GM19023 (cell line): ENCODE data around the gene DNAJC10.
"Not testable (repeated sequence)": the region's sequence is repeated elsewhere in the genome, so short reads cannot be mapped to it uniquely, and the experiment has no call there.

Experiments
- ATAC-seq: cut with Tn5 transposase; IDR thresholded peaks from one replicate; pipeline ENCODE4 v1.9.1; 2021; ENCODE audit warnings: mild to moderate bottlenecking, moderate library complexity; ENCODE audit not compliant: unreplicated experiment

Gene DNAJC10

DNA sequence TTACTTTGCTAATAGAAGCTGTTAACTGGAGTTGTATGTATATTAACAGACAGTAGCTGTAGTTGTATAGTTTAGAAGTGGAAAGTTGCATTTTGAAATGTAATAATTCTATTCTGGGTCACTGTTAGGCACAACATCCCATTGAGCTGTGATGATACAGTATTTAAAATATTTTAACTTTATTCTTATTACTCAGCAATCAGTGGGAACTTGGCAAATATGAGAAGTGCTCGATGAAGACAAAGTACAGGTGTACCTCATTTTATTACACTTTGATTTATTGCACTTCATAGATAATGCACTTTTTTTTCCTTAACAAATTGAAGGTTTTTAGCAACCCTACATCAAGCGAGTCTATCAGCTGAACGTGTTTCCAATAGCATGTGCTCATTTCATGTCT is 8.6 kb downstream of the DNAJC10 start:
- no peak for ATAC-seq

GRCh38 chr2:182726473-182726872 is 10.4 kb downstream of the DNAJC10 start:
- no peak for ATAC-seq

DNA sequence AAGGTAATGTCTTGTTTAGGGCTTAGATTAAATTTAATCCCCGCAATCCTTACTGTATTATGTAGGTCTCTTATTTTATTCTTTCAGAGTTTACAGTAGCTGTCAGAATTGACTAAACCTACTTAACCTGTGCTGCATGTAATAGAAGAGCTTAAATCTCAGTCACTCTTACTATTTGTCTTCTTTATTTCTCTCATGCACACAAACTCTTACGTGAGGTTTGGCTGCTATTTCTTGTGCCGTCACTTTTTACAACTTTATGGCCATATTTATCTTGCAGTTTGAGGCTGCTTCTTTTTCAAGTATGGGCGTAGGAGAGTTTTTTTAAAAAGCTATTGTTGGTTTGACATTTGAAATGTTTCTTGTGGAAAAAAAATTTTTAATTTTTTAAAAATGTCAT is 12.0 kb downstream of the DNAJC10 start:
- ATAC-seq, result no peak

- no peak for ATAC-seq
These were observed 13.8 kb downstream of the DNAJC10 start for GRCh38 chr2:182729710-182730339.

DNA sequence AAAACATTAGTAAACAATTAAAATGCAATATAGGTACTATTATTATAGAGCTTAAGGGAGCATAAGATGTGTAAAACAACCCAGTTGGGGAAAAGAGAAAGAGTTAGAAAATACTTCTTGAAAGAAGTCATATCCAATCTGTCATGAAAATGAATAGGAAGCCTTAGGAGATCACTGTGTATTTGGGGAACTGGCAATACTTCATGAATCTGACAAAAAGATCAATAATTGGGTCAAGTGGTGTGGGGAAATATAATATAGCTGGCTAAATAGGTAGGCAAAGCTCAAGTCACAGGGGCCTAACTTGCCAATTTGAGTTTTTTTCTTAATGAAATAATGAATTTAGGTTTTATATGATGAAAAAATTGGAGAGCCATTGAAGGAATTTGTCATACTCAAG is 14.4 kb downstream of the DNAJC10 start:
- no peak for ATAC-seq

DNA sequence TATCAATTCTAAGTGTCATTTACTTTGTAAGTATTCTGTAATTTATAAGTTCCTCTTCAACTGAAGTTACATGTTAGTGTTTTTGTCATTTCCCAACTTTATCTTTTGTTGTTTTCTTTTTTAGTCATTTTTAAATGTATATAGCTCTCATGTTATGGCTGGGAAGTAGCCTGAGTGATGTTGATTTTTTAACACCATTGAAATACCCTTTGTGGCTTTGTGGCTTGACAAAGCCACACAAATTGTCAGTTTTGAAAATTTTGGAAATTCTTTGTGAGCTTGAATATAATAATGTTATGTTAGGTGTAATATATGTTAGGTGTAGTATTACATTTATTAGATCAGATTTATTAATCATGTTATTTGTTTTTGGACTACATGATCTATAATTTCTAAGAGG is 16.7 kb downstream of the DNAJC10 start:
- ATAC-seq, result no peak

DNA sequence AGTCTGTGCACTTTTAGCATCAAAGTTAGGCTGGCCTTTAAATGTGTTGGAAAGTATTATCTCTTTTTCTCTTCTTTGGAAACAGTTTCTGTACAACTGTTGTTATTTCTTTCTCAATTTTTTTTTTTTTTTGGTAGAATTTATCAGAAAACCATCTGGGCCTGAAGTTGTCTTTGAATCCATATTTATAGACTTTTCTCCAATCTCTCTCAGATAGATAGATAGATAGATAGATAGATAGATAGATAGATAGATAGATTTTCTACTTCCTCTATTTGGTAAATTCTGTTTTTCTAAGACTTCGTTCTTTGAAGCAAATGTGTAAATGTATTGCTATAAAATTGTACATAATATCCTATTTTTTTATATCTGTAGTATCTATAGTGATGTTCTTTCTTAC is 17.5 kb downstream of the DNAJC10 start:
- no peak for ATAC-seq

DNA sequence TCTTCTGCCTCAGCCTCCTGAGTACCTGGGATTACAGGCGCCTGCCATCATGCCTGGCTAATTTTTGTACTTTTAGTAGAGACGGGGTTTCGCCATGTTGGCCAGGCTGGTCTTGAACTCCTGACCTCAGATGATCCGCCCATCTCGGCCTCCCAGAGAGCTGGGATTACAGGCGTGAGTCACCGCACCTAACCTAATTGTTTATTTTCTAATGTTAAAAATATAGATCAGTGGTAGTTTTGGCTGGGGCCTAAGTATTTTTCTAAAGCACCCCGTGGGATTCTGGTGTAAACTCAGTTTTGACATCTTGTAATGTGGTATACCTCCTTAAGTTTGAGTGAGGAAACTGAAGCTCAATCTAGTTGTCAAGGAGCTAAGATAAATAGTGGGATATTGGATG is 20.8 kb downstream of the DNAJC10 start:
- ATAC-seq, result not testable (repeated sequence)

DNA sequence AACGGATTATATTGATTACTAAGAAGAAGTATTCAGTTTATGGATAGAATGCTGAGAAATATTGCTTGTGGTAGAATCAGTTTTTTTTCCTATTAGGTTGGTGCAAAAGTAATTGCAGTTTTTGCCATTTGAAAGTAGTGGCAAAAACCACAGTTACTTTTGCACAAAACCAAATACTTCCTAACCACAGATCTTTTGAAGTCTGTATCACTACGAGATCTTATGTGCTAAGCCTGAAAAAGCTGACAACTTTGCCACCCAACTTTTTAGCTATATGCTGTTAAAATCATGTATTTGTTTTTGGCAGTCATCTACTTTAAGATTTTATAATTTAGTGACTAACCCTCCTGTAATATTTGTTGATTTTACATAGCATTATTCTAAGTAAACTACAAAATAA is 24.6 kb downstream of the DNAJC10 start:
- ATAC-seq, result no peak

DNA sequence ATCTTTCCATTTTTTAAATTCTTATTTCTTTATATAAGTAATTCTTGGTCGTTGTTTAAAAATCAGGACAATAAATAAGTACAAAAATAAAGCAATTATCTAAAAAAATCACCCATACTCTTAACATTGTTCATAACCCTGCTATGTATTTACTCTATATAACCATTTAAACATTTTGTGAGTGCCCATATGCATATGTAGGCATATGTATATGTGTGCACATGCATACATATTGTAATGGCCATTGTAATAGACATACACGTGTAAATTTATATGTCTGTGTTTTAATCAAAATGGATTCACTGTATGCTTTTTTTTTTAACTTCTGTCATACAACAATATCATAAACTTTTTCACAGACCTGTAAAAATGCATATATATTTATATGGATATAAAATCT is 25.6 kb downstream of the DNAJC10 start:
- ATAC-seq, result no peak

GRCh38 chr2:182744490-182744889 is 28.4 kb downstream of the DNAJC10 start:
- ATAC-seq, result no peak

DNA sequence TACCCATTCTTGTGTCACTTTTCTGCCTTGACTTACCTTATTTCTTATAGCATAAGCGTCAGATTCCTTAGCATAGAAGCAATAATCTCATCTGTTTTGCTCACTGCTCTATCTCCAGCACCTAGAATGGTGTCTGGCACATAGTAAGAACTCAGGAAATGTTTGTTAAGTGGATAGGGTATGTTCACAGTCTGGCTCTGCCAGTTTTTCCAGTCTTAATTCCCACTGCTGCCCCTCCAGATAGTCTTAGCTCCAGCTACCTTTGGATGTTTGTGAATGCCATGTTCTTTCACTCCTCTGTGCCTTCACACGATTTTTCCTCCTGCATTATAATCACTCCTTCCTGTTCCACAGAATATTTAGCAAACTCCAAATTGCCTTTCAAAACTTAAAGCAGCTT is 29.0 kb downstream of the DNAJC10 start:
- no peak for ATAC-seq

GRCh38 chr2:182745894-182746293 is 29.8 kb downstream of the DNAJC10 start:
- not testable (repeated sequence) for ATAC-seq

GRCh38 chr2:182754231-182754630 is 38.2 kb downstream of the DNAJC10 start:
- no peak for ATAC-seq

GRCh38 chr2:182758379-182758778 is 42.3 kb downstream of the DNAJC10 start:
- ATAC-seq, result no peak

DNA sequence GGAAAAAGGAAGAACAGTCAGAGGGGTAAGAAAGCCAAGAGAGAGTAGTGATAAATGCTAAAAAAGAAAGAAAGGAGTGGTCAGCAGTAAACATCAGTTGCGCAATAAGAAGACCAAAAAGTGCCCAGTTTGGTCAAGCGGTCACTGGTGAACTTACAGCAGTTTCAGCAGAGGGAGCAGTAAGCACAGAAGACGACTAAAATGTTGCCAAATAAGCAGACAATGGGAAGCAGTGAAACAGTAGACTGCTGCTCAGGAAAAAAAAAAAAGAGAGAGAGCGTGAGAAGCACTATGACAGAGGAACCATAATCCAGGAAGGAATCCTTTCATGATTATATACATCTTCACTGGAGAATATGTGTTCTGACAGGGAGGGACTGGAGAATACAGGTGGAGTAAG is 45.8 kb downstream of the DNAJC10 start:
- no peak for ATAC-seq

- ATAC-seq, result no peak
These were observed 47.4 kb downstream of the DNAJC10 start for GRCh38 chr2:182763311-182763912.

GRCh38 chr2:182766626-182767025 is 50.6 kb downstream of the DNAJC10 start:
- no peak for ATAC-seq

- ATAC-seq, result no peak
These were observed 51.5 kb downstream of the DNAJC10 start for GRCh38 chr2:182767578-182767977.

DNA sequence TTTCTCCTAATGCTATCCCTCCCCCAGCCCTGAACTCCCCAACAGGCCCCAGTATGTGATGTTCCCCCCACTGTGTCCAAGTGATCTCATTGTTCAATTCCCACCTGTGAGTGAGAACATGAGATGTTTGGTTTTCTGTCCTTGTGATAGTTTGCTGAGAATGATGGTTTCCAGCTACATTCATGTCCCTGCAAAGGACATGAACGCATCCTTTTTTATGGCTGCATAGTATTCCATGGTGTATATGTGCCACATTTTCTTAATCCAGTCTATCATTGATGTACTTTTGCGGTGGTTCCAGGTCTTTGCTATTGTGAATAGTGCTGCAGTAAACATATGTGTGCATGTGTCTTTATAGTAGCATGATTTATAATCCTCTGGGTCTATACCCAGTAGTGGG is 52.9 kb downstream of the DNAJC10 start:
- ATAC-seq, result not testable (repeated sequence)

DNA sequence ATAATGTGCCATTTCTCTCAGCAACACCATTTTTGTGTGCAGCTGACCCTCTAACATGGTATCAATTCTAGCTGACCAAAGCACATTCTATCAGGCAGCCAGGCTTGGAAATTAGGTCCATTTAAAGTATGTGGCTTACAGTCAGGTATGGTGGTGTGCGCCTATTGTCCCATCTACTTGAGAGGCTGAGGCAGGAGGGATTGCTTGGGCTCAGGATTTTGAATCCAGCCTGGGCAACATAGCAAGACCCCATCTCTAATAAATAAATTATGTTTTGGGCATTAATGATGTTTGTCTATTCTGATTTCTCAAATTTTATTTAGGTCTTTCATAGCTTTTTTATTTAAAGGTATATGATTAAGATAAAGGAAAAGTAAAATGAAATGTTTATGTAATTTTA is 63.3 kb downstream of the DNAJC10 start:
- ATAC-seq, result no peak

DNA sequence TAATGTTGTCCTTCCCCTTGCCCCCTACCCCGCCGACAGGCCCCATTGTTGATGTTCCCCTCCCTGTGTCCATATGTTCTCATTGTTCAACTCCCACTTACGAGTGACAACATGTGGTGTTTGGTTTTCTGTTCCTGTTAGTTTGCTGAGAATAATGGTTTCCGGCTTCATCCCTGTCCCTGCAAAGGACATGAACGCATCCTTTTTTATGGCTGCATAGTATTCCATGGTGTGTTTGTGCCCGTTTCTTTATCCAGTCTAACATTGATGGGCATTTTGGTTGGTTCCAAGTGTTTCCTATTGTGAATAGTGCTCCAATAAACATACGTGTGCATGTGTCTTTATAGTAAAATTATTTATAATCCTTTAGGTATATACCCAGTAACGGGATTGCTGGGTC is 65.0 kb downstream of the DNAJC10 start:
- not testable (repeated sequence) for ATAC-seq

DNA sequence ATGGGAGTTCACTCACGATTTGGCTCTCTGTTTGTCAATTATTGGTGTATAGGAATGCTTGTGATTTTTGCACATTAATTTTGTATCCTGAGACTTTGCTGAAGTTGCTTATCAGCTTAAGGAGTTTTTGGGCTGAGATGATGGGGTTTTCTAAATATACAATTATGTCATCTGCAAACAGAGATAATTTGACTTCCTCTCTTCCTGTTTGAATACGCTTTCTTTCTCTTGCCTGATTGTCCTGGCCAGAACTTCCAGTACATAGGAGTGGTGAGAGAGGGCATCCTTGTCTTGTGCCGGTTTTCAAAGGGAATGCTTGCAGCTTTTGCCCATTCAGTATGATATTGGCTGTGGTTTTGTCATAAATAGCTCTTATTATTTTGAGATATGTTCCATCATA is 66.6 kb downstream of the DNAJC10 start:
- not testable (repeated sequence) for ATAC-seq
